H1 (cell line): Measurements from ENCODE around the gene FAM114A2. TPM values are rescaled to one million over a fixed set of nuclear protein-coding genes. Genes with fewer than 3 reads are reported as not detected.

Source experiments
- CEBPB ChIP-seq: IDR thresholded peaks from 2 replicates; pipeline ENCODE4 v1.6.1; 2012; ENCODE audit warnings: low read depth, low read length
- POLR2A ChIP-seq, 2 experiments: IDR thresholded peaks; 1 replicate in 1 of 2; 2 replicates in 1 of 2; pipeline ENCODE4 v1.6.1; 2011; ENCODE audit warnings: low read depth in 2 of 2, low read length in 2 of 2, mild to moderate bottlenecking in 2 of 2; ENCODE audit errors: control extremely low read depth in 1 of 2
- RBBP5 ChIP-seq: IDR thresholded peaks from 2 replicates; pipeline ENCODE4 v1.7.1; 2012; ENCODE audit warnings: low read depth, mild to moderate bottlenecking, inconsistent platforms, low read length, moderate library complexity, borderline replicate concordance
- polyA plus RNA-seq, 7 experiments: library from polyadenylated mRNA; depleted of rRNA in 3 of 7; stranded (reverse) in 5 of 7; unstranded in 2 of 7; fragments of >200 nt in 5 of 7; fragments of 200-250 nt in 2 of 7; gene quantifications; 1 replicate in 5 of 7; 2 replicates in 1 of 7; 4 replicates in 1 of 7; pipeline versions ENCODE4 v1.2.1 to v1.2.3, GENCODE V29; 2011 to 2013; ENCODE audit warnings: missing spikeins in 2 of 7, mixed read lengths in 2 of 7
- total RNA-seq: library from RNA; stranded (reverse); fragmentation: NEBNext Ultra II Directional; extraction: Animal tissue kit (Norgen Biotek cat#: 25700); gene quantifications from 2 replicates; pipeline ENCODE4 v1.2.1, GENCODE V29; 2021

The FAM114A2 gene
- total and polyA plus RNA-seq, 2 of the 8 experiments (the other 6 are each of a cell fraction or from before 2014, with no cell fraction given) = 3.8 to 9.2 TPM

DNA sequence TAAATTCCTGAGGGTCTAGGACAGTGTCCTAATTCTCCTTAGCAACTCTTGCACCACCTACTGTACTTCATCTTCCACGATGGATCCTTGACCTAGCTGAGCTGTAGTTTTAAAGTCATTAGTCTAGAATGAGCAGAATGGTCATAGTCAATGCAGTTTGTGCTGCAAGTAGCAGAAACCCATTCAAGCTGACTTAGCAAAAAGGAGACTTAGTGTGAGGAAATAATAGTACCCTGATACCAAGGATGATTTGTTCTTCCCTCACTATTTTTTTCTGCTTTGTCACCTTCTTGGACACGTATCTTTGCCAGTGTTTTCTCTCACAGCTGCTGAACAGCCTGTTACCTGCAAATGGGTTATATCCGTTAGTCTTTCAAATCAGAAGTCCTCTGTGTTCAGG, 5.4 kb upstream of the FAM114A2 start (continued):
- TF ChIP-seq RBBP5 (no peak), POLR2A (IDR thresholded peaks at IDR 0.05; ENCODE audit: control extremely low read depth in 1 of 2, low read depth in 2 of 2, low read length in 2 of 2) (no peak), CEBPB (no peak)
